ENCODE results near the gene ADSS1. TPM values are rescaled to one million over a fixed set of nuclear protein-coding genes. Genes with fewer than 3 reads are reported as not detected.
A peak's percentile ranks its signal among the peaks of the same experiment; 100 is the strongest.

ADSS1 gene
- total RNA-seq, 1 experiment from 2014 or later = 2.8 TPM

GRCh38 chr14:104687601-104688504 is 36.2 kb upstream of the ADSS1 start:
- DNase-seq (ENCODE audit: low read depth) = peak; percentile 84

GRCh38 chr14:104688505-104689108 is 35.4 kb upstream of the ADSS1 start:
- peak; percentile 66 for DNase-seq (ENCODE audit: low read depth)

- DNase-seq (ENCODE audit: low read depth) = peak; percentile 62
Measured at GRCh38 chr14:104689109-104689880, 34.7 kb upstream of the ADSS1 start, which contains the start of gene INF2. INF2 (plus strand) TSS chr14:104689618; CDS start chr14:104701366, 11,748 bp downstream.

- no peak for DNase-seq (ENCODE audit: low read depth)
Measured at GRCh38 chr14:104689881-104690711, 33.9 kb upstream of the ADSS1 start.

GRCh38 chr14:104690861-104691455 is 33.1 kb upstream of the ADSS1 start:
- DNase-seq (ENCODE audit: low read depth) = no peak

GRCh38 chr14:104691546-104692260 is 32.3 kb upstream of the ADSS1 start:
- no peak for DNase-seq (ENCODE audit: low read depth)

GRCh38 chr14:104692261-104692938 is 31.6 kb upstream of the ADSS1 start:
- DNase-seq (ENCODE audit: low read depth) = no peak

- no peak for DNase-seq (ENCODE audit: low read depth)
Measured at GRCh38 chr14:104692939-104693315, 31.1 kb upstream of the ADSS1 start.

GRCh38 chr14:104693482-104694431 is 30.3 kb upstream of the ADSS1 start:
- DNase-seq (ENCODE audit: low read depth) = no peak

GRCh38 chr14:104694475-104694950 is 29.5 kb upstream of the ADSS1 start:
- no peak for DNase-seq (ENCODE audit: low read depth)

GRCh38 chr14:104694991-104695659 is 28.9 kb upstream of the ADSS1 start:
- DNase-seq (ENCODE audit: low read depth) = no peak

GRCh38 chr14:104695660-104696000 is 28.4 kb upstream of the ADSS1 start:
- DNase-seq (ENCODE audit: low read depth) = no peak

GRCh38 chr14:104696671-104697316 is 27.2 kb upstream of the ADSS1 start:
- DNase-seq (ENCODE audit: low read depth) = no peak

GRCh38 chr14:104697317-104697703 is 26.7 kb upstream of the ADSS1 start:
- no peak for DNase-seq (ENCODE audit: low read depth)

GRCh38 chr14:104697892-104698583 is 26.0 kb upstream of the ADSS1 start:
- DNase-seq (ENCODE audit: low read depth) = no peak

- no peak for DNase-seq (ENCODE audit: low read depth)
Measured at GRCh38 chr14:104698688-104699425, 25.2 kb upstream of the ADSS1 start.
